ENCODE data around the gene LTK. TPM values are rescaled to one million over a fixed set of nuclear protein-coding genes. Genes with fewer than 3 reads are reported as not detected.

Gene LTK
- total RNA-seq, 1 donor from 2014 or later = 0.19 TPM

DNA sequence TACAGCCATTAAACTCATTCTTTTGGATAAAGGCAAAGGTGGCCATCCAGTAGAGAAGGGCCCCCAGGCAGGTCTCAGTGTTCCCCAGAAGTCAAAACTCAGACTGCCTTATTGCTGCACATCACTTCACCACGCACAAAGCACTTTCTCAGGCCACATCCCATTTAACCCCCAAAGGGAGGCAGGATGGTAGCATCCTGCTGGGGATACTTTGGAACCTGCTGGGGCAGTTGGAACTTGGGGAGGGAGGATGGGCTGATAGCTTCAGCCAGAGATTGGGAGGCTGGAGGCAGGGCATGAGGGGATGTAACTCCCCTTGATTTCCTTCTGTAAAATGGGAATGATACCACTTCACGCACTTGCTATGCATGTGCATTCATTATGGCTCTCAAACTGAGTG is 15.0 kb downstream of the LTK start:
- Mint-ChIP-seq H3K27ac (ENCODE audit: unreplicated experiment) (no peak overlapping the region), H3K4me1 (peaks cover 5% of the 10 kb centered on the region), H3K4me3 (no peak overlapping the region), H3K27me3 (ENCODE audit: low read depth) (peaks cover 95% of the 10 kb centered on the region), H3K36me3 (ENCODE audit: low read depth) (no peaks in the 10 kb centered on the region), H3K9me3 (no peaks in the 10 kb centered on the region)
- TF ChIP-seq, protein P1, sequence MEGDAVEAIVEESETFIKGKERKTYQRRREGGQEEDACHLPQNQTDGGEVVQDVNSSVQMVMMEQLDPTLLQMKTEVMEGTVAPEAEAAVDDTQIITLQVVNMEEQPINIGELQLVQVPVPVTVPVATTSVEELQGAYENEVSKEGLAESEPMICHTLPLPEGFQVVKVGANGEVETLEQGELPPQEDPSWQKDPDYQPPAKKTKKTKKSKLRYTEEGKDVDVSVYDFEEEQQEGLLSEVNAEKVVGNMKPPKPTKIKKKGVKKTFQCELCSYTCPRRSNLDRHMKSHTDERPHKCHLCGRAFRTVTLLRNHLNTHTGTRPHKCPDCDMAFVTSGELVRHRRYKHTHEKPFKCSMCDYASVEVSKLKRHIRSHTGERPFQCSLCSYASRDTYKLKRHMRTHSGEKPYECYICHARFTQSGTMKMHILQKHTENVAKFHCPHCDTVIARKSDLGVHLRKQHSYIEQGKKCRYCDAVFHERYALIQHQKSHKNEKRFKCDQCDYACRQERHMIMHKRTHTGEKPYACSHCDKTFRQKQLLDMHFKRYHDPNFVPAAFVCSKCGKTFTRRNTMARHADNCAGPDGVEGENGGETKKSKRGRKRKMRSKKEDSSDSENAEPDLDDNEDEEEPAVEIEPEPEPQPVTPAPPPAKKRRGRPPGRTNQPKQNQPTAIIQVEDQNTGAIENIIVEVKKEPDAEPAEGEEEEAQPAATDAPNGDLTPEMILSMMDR (conservative IDR thresholded peaks at IDR 0.05) = no peak
- no peak for DNase-seq (ENCODE audit: low read depth, low spot score)

DNA sequence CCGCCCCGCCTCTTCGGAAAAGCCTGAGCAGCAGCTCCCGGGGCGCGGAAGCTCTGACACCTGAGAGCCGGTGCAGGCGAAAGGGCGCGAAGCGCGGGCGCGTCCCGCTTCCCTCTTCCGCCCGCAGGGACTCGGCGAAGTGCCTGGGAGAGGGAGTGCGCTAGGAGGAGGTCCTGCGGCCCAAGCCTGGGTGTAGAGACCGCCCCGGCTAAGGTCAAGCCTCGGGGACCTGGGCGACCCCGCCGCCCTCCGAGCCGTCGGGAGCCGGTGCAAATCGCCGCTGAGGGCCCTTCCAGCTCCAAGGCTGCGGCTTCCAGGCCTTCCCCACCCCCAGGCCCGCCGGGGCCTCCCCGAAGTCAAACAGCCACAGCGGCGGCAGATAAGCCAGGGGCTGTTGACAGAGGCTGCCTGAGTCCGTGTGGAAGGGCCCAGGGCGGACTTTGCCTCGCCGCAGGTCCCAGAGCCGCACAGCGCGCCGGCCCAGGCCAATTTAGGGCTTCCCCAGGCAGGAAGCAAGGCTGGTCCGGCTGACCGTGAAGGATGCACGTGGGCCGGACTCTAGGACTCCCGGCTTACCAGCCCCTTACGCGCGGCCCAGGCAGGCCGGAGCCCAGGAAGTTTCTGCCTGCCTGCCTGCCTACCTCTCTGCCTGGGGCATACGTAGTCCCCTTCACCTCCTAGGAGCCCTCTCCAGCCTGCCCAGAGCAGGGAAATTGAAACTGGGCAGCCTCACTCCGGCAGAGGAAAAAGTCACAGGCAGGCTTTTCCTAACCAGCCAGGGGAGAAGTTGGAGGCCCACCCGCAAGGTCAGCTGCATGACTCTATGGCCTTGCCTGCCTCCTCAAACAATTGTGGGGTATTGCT is 17.7 kb downstream of the LTK start:
- TF ChIP-seq, protein P1 (conservative IDR thresholded peaks at IDR 0.05) = no peak
- Mint-ChIP-seq H3K36me3 (ENCODE audit: low read depth) (no peaks in the 10 kb centered on the region), H3K9me3 (no peaks in the 10 kb centered on the region), H3K4me3 (peak overlapping the region; percentile 78), H3K27me3 (ENCODE audit: low read depth) (peaks cover 91% of the 10 kb centered on the region), H3K27ac (ENCODE audit: unreplicated experiment) (no peak overlapping the region), H3K4me1 (peaks cover 9% of the 10 kb centered on the region)
- peak; percentile 13 for DNase-seq (ENCODE audit: low read depth, low spot score)

DNA sequence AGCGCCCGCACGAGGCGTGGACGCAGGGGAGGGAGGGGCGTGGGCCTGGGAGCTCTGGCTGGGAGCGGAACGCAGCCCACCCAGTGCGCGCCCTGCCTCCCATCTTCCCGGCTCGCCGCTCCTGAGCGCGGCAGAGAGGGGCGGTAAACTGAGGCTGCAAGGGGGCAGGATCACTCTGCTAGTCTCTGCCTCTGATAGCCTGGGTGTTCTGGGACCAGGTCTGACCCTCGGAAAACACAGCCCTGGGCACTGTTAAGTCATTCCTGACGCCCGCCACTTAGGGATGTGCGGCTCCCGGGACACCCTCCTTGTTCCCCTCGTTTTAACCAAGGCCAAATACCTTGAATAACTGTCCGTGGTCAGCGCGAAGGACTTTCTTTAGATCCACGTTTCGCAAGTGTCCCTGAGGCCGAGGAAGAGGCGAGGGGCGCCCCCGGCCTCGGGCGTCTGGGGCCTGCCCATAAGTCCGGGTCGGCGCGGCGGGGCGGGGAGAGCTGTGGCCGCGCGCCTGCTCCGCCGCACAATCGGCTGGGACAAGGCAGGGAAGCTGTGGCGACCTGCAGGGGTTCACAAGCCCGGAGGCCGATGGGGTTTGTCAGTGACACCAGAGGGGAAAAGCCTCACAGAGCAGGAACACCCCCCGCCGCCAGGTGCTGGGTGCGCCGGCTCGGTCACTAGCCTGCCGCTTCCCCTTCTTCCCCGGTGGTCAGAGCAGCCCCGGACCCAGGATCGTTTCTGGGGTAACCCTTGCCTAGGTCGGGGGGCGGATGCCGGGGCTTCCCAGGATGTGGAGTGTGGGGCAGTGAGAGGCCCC is 18.5 kb downstream of the LTK start:
- Mint-ChIP-seq H3K36me3 (ENCODE audit: low read depth) (no peaks in the 10 kb centered on the region), H3K4me1 (peaks cover 11% of the 10 kb centered on the region), H3K27ac (ENCODE audit: unreplicated experiment) (no peak overlapping the region), H3K4me3 (peak overlapping the region; percentile 78), H3K9me3 (no peaks in the 10 kb centered on the region), H3K27me3 (ENCODE audit: low read depth) (peaks cover 86% of the 10 kb centered on the region)
- TF ChIP-seq, protein P1 (conservative IDR thresholded peaks at IDR 0.05) = peak; percentile 14
- peak; percentile 16 for DNase-seq (ENCODE audit: low read depth, low spot score)

DNA sequence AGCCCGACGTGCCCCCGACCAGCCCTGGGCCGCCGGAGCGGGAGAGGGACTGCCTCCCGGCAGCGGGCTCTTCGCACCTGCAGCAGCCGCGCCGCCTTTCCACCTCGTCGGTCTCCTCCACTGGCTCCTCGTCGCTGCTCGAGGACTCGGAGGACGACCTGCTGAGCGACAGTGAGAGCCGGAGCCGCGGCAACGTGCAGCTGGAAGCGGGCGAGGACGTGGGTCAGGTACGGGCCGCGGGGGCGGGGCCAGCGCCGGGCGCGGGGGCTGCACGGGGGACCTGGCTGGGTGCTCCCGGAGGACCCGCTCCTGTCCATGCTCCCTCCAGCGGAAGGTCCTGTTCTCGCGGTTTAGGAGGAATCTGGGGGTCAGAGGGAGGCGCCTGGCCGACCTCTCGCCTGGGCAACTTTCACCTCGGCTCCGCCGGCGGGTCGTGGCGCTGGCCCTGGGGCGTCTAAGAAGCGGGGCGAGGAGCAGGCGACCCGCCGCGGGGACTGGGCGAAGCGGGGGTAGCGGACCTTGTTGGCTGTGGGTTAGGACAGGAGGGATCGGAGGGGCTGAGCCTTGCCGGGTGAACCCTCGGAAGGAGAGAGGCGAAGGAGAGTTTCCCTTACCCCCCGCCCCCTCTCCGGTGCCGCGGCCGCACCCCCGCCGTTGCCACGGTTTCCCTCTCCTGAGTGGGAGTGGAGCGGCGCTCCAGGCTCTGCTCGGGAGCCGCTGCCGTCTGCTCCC is 19.3 kb downstream of the LTK start:
- Mint-ChIP-seq H3K4me1 (peaks cover 12% of the 10 kb centered on the region), H3K27me3 (ENCODE audit: low read depth) (peaks cover 78% of the 10 kb centered on the region), H3K27ac (ENCODE audit: unreplicated experiment) (no peak overlapping the region), H3K36me3 (ENCODE audit: low read depth) (no peaks in the 10 kb centered on the region), H3K9me3 (no peaks in the 10 kb centered on the region), H3K4me3 (peak overlapping the region; percentile 71)
- TF ChIP-seq, protein P1 (conservative IDR thresholded peaks at IDR 0.05) = peak; percentile 18
- peak; percentile 33 for DNase-seq (ENCODE audit: low read depth, low spot score)

DNA sequence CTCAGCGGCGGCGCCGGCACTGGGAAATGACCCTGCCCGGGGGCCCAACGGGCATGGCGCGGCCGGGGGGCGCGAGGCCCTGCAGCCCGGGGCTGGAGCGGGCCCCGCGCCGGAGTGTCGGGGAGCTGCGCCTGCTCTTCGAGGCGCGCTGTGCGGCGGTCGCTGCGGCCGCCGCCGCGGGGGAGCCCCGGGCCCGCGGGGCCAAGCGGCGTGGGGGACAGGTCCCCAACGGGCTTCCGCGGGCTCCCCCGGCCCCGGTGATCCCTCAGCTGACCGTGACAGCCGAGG is 19.8 kb downstream of the LTK start:
- Mint-ChIP-seq H3K9me3 (no peaks in the 10 kb centered on the region), H3K4me1 (peaks cover 12% of the 10 kb centered on the region), H3K27me3 (ENCODE audit: low read depth) (peaks cover 73% of the 10 kb centered on the region), H3K4me3 (no peak overlapping the region), H3K36me3 (ENCODE audit: low read depth) (no peaks in the 10 kb centered on the region), H3K27ac (ENCODE audit: unreplicated experiment) (no peak overlapping the region)
- no peak for DNase-seq (ENCODE audit: low read depth, low spot score)
- TF ChIP-seq, protein P1 (conservative IDR thresholded peaks at IDR 0.05) = no peak

Data from neural crest cell (in vitro differentiated cells).